Measurements from ENCODE around the gene OPN4. TPM values are rescaled to one million over a fixed set of nuclear protein-coding genes. Genes with fewer than 3 reads are reported as not detected.

The OPN4 gene
- total and polyA plus RNA-seq, 10 donors: not detected

GRCh38 chr10:86647773-86648703 is 6.3 kb upstream of the OPN4 start:
- H3K27me3 ChIP-seq (replicated peaks in 1 of 7): peaks cover 0 to 31% (median 0%) of the 10 kb centered on the region in 7 donors
- no peak overlapping the region for H3K4me3 ChIP-seq
- intact Hi-C loops (cut with DNase I; ENCODE audit: low total_unique reads): no loop called here
- DNase-seq: no peak
- peaks cover 0 to 15% (median 5%) of the 10 kb centered on the region in 6 donors for H3K4me1 ChIP-seq
- WGBS, 5 donors: 78 to 86% (median 83%) methylated on average over 11 to 13 of the region's 13 CpGs
- TF ChIP-seq POLR2A (IDR thresholded peaks at IDR 0.05) (no peak), POLR2AphosphoS5 (IDR thresholded peaks at IDR 0.05) (no peak), CTCF (IDR thresholded peaks at IDR 0.05 in 8 of 11, conservative IDR thresholded peaks at IDR 0.05 in 3 of 11) (no peak)
- no peaks in the 10 kb centered on the region for H3K36me3 ChIP-seq
- no peaks in the 10 kb centered on the region for H3K9me3 ChIP-seq
- H3K27ac ChIP-seq: no peak overlapping the region

GRCh38 chr10:86648704-86649427 is 5.5 kb upstream of the OPN4 start:
- TF ChIP-seq CTCF (IDR thresholded peaks at IDR 0.05 in 8 of 11, conservative IDR thresholded peaks at IDR 0.05 in 3 of 11): no peak
- TF ChIP-seq POLR2AphosphoS5 (IDR thresholded peaks at IDR 0.05): no peak
- TF ChIP-seq POLR2A (IDR thresholded peaks at IDR 0.05): no peak
- peaks cover 0 to 11% (median 3%) of the 10 kb centered on the region in 6 donors for H3K4me1 ChIP-seq

GRCh38 chr10:86649471-86650150 is 4.7 kb upstream of the OPN4 start:
- Histone ChIP-seq H3K4me3 (no peak overlapping the region), H3K27ac (no peak overlapping the region), H3K36me3 (no peaks in the 10 kb centered on the region), H3K9me3 (no peaks in the 10 kb centered on the region), H3K27me3 (replicated peaks in 1 of 7) (peaks cover 0 to 33% (median 0%) of the 10 kb centered on the region in 7 donors), H3K4me1 (peaks cover 0 to 11% (median 3%) of the 10 kb centered on the region in 6 donors)
- TF ChIP-seq CTCF (IDR thresholded peaks at IDR 0.05 in 8 of 11, conservative IDR thresholded peaks at IDR 0.05 in 3 of 11) (no peak), POLR2A (IDR thresholded peaks at IDR 0.05) (no peak), POLR2AphosphoS5 (IDR thresholded peaks at IDR 0.05) (no peak)
- WGBS, 5 donors: 64 to 81% (median 76%) methylated on average over 9 to 17 of the region's 17 CpGs
- DNase-seq: peak; percentile 64
- intact Hi-C loops (cut with DNase I; ENCODE audit: low total_unique reads): no loop called here

More at GRCh38 chr10:86648704-86649427, 5.5 kb upstream of the OPN4 start:
- peaks cover 0 to 31% (median 0%) of the 10 kb centered on the region in 7 donors for H3K27me3 ChIP-seq (replicated peaks in 1 of 7)
- H3K27ac ChIP-seq: no peak overlapping the region
- no peaks in the 10 kb centered on the region for H3K9me3 ChIP-seq
- DNase-seq: peak; percentile 62
- no peaks in the 10 kb centered on the region for H3K36me3 ChIP-seq
- intact Hi-C loops (cut with DNase I; ENCODE audit: low total_unique reads): no loop called here
- H3K4me3 ChIP-seq: no peak overlapping the region
- 48 to 74% (median 63%) methylated on average over 9 of the region's 9 CpGs for whole genome bisulfite sequencing, 5 donors
